ENCODE measurements around the gene SLC8B1. TPM values are rescaled to one million over a fixed set of nuclear protein-coding genes. Genes with fewer than 3 reads are reported as not detected.

The SLC8B1 gene
- 13.3 TPM for total RNA-seq
- long read RNA-seq, partial matches to known transcripts, result 11 of 14 reads
- long read RNA-seq, other reads (novel, unspliced or antisense), result 2 of 14 reads

DNA sequence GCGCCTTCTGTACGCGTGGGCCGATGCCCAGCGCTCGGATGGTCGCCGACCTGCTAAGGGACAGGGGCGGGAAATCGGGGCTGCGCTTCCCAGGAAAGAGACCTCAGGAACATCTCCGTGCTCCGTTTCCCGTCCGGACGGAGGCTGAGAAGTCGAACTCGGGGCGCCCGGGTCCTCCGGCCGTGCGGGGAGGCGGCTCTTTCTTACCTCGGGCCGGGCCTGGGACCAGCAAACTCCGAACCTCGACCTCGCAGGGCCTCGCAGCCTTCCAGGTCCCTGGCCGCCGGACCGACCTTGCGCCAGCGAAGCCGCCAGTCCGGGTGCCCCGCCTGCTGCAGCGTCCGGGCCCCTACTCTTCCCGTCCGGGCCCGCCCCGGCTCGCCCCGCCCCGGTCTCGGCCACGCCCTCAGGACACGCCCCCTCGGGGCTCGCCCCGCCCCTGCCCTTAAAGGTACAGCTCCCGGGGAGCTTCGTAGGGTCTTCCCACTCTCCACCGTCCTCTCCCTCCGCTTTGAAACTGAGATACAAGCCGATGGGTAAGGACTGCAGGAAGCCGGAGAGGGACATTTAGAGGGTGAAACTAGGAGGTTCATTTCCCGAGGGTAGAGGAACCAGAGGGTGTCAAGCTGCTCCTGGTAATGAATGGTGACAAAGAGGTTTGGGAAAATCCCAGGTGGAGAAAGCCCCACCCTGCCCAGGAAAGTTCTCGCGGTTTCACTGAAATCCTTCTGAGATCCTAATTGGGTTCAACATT lies at the start of gene SLC8B1:
TSS of gene SLC8B1 (minus strand) at position 324 of the 754 bp plus-strand sequence. CDS start 2,231 bp downstream, outside the sequence.
- intact Hi-C loops (cut with DNase I), result loop anchor here (2.0 kb wide), 1 partner anchor 24 kb away; the partner anchor contains the start of gene PLBD2
- DNase-seq (ENCODE audit: missing footprints) (peak; percentile 96), ATAC-seq (peak; percentile 99)

DNA sequence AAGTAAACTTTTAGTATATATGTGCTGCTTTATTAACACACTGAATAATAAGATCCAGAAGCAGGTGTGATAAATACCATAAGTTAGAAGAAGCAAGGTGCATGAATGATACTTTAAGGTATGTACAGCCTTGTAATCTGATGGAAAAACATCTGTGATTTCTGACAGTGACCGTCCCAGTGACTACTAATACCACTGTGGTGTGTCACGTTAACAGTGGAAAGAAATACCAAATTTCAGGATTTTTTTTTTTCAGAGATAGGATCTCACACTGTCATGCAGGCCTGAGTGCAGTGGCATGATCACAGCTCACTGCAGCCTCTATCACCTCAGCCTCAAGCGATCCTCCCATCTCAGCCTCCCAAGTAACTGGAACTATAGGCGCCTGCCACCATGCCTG lies 47.3 kb upstream of the SLC8B1 start:
- ATAC-seq, result no peak
- no peak for DNase-seq (ENCODE audit: missing footprints)
- intact Hi-C loops (cut with DNase I), result no loop called here

DNA sequence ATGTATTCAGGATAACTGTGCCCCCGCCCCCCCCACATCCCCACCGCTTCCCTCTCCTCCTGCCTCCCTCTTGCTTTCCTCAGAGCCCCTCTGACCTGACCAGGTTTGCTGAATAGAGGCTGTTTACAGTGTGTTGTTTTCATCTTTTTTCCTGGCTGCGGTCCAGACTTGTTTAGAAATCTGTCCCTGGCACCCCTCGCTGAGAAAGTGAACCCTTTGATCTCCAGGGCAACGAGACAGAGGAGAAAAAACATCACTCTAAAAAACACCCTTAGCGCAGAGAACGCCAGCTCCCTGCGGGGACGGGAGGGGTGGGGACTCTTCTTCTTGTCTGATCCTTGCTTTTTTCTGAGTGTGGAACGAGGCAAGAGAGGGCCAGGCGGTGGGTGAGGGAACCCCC lies 46.3 kb upstream of the SLC8B1 start:
- no peak for DNase-seq (ENCODE audit: missing footprints)
- ATAC-seq, result no peak
- intact Hi-C loops (cut with DNase I), result no loop called here

DNA sequence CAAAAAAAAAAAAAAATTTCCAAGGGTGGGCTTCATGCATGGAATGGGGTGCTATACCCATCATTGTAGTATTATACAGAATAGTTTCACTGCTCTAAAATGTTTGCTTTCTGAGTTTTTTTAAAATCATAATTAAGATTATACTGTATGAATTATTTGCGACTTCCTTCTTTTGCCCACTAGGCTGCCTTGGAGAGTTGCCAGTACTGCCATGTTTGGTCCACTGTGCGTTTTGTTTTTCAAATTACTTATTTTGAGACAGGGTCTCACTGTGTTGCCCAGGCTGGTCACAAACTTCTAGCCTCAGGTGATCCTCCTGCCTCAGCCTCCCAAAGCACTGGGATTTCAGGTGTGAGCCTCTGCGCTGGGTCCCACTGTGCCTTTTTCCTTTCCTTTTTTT lies 43.4 kb upstream of the SLC8B1 start:
- intact Hi-C loops (cut with DNase I), result no loop called here
- ATAC-seq (no peak), DNase-seq (ENCODE audit: missing footprints) (no peak)

DNA sequence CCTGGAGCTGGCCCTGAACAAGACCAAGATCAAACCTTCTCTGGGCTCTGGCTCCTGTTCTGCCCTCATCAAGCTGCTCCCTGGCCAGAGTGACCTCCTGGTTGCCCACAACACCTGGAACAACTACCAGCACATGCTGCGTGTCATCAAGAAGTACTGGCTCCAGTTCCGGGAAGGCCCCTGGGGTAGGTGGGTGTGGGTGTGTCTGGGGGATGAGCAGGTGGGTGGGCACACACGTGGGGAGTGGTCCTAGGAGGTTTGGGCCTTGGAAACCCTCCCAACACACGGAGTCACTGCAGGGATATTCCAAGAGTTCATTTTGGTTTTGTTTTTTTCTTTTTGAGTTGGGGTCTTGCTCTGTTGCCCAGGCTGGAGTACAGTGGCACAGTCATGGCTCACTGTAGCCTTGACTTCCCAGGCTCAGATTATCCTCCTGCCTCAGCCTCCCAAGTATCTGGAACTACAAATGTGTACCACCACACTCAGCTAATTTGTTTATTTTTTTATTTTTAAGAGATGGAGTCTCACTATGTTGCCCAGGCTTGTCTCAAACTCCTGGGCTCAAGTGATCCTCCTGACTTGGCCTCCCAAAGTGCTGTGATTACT lies 40.0 kb upstream of the SLC8B1 start:
- intact Hi-C loops (cut with DNase I), result no loop called here
- ATAC-seq (no peak), DNase-seq (ENCODE audit: missing footprints) (no peak)

DNA sequence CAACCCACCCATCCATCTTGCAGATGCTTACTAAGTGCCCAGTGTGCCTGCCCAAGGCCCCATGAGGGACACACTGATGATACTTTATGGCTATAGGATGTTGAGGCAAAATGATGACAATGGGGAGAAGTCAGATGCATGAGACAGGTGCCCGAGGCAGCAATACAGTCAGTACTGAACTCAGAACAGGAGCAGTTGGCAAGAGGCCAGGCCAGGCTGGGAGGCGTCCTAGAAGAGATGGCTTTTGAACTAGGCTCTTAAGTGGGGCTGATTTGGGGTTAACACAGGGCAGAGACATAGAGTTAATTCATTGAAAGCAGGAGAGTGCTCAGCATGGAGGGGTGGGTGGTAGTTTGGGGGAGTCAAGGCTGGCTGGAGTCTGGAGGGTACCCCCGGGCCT lies 39.1 kb upstream of the SLC8B1 start:
- ATAC-seq, result no peak
- intact Hi-C loops (cut with DNase I), result no loop called here
- DNase-seq (ENCODE audit: missing footprints), result no peak

DNA sequence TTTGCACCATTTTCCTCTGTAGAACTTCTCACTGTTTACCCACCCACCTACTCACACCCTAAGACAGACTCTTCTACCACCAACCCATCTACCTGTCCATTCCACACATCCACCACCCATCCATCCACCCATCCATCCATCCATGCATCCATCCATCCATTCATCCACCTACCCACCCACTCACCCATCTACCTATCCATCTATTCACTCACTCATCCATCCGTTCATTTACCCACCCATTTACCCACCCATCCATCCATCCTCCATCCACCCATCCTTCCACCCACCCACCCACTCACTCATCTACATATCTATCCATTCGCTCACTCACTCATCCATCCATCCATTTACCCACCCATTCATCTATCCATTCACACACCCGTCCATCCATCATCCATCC lies 38.5 kb upstream of the SLC8B1 start:
- intact Hi-C loops (cut with DNase I), result no loop called here
- no peak for ATAC-seq
- no peak for DNase-seq (ENCODE audit: missing footprints)

DNA sequence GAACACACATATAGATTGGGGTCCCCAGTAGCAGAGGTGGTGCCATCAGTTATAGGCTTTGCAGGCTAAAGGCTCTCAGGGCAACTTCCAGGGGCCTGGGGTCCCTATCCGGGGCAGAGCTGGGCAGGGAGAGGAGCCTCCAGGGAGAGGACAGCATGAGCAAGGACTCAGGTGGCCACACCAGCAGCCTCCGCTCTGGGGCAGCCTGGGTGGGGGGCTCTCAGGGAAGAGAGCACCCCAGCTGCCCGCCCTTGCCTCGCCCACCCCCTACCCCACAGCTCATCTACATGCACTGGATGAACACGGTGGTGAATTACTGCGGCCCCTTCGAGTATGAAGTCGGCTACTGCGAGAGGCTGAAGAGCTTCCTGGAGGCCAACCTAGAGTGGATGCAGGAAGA lies 37.5 kb upstream of the SLC8B1 start:
- ATAC-seq (no peak), DNase-seq (ENCODE audit: missing footprints) (no peak)
- intact Hi-C loops (cut with DNase I), result no loop called here

DNA sequence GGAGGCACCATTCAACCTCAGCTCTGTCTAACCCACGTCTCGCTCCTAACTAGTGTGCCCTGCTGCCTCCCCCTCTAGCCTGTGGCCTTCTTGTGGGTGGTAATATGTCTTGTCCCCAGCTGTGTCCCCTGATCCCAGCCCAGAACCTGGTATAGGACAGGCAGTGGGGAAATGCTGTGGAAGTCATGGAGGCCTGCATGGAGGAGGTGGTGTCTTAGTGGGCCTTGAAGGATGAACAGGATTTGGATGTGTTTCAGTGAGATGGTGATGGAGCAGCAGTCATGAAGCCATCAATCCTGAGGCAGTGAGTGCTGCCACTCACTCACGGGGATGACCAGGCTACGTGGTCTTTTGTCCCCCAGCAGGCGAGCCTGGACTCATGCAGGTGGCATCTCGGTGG lies 36.9 kb upstream of the SLC8B1 start:
- no peak for DNase-seq (ENCODE audit: missing footprints)
- intact Hi-C loops (cut with DNase I), result no loop called here
- no peak for ATAC-seq

DNA sequence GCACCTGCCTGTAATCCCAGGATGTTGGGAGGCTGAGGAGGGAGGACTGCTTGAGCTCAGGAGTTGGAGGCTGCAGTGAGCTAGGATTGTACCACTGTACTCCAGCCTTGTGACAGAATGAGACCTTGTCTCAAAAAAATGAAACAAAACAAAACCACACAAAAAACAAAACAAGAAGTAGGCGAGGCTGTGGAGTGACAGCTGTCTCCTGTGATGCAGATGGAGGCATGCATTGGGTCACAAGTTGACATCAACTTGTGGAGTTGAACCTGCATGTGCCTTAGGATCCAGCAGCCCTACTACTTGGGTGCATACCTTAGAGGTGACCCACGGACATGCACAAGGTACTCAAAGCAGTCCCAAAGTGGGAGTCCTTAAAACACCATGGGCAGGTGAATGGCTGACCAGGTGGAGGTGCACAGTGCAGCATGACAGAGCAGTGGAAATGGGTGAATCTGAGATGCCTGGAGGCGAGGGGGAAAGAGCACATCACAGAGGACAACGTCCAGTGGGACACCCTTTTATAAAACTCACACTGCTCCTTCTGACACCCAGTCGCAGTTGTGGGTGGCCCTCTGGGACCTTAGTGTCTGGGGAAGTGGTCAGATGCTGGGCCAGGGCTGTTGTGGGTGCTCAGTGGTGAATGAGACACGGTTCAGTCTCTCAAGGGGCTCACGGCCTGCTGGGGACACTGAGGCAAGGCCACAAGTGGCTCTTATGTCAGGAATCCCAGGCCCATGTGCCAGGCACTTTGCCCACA lies 36.2 kb upstream of the SLC8B1 start:
- DNase-seq (ENCODE audit: missing footprints), result no peak
- no peak for ATAC-seq
- intact Hi-C loops (cut with DNase I), result no loop called here

DNA sequence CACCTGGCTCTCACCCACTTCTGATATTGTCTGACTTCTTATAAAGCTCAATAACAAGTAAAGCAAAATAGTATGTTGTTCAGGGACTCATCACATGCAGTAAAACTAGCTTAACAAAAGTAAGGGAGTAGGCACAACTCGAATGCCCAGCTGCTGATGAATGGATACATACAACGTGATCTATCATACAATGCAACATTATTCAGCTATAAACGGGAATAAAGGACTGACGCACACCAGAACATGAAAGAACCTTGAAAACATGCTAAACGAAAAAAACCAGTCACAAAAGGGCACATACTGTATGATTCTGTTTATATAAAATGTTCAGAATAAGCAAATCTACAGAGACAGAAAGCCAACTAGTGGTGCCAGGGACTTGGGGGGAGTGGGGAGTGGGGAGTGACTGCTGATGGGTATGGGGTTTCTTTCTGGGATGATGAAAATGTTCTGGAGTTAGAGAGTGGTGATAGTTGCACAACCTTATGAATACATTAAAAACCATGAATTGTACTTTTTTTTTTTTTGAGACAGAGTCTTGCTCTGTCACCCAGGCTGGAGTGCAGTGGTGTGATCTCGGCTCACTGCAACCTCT lies 34.6 kb upstream of the SLC8B1 start:
- intact Hi-C loops (cut with DNase I), result no loop called here
- ATAC-seq (no peak), DNase-seq (ENCODE audit: missing footprints) (no peak)

DNA sequence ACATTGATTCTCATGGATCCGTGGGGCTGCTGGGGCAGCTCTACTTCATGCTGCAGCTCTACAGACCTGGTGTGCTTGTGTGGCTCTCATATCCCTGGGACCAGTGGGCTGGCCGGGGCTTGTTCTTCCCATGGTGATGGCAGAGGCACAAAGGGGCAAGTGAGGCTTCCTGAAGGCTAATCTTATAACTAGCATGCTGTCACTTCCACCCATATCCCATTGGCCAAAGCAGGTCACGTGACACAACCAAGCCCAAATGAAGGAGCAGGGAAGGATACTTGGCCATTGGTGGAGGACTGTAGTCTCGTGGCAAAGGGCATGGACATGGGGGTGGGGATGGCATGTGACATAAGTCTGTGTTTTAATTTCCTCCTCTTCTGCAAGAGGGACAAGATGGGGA lies 33.4 kb upstream of the SLC8B1 start:
- intact Hi-C loops (cut with DNase I), result no loop called here
- no peak for DNase-seq (ENCODE audit: missing footprints)

DNA sequence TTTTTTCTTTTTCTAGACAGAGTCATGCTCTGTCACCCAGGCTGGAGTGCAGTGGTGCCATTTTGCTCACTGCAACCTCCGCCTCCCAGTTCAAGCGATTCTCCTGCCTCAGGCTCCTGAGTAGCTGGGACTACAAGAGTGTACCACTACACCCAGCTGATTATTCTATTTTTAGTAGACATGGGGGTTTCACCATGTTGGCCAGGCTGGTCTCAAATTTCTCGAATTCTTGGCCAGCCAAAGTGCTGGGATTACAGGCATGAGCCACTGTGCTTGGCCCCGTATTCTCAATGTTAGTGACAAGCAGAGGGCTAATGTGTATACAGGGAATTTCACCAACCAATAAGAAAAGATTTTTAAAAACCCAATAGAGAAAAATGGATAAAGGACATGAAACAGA lies 31.9 kb upstream of the SLC8B1 start:
- intact Hi-C loops (cut with DNase I), result no loop called here
- DNase-seq (ENCODE audit: missing footprints) (no peak), ATAC-seq (peak; percentile 82)

More for the DNA sequence above, 33.4 kb upstream of the SLC8B1 start:
- no peak for ATAC-seq

DNA sequence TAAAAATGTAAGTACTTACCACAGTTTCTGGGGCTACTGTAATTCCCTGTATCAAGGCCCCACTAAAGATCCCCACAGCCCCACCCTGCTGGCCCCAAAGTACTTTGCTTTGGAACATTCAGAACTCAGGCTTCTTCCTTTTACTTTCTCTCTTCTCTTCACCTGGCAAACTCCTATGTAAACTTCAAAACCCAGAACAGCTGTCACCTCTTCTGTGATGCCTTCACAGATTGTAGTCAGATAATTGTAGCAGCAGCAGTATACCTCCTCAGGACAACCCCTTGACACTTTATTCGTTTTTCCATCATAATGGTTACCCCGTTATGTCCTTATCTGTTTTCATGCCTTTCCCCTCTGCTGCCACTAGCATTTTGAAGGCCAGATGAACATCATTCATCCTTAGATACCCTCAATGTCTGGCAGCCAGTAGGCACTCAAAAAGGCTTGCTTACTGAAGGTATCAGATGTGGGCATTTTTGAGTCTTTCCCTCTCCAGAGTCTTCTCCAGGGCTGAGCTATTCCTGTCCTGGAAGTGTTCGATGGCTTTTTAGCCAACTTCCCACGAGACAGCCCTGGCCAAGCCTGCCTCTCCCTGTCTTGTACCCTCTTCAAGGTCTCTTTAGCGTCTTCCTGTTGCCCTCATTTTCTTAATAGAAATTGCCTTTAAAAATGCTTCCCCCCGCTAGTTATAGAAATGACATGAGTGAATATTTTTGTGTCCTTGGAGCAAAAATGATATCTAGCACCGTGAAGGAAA lies 30.9 kb upstream of the SLC8B1 start:
- intact Hi-C loops (cut with DNase I), result no loop called here
- ATAC-seq (no peak), DNase-seq (ENCODE audit: missing footprints) (no peak)

DNA sequence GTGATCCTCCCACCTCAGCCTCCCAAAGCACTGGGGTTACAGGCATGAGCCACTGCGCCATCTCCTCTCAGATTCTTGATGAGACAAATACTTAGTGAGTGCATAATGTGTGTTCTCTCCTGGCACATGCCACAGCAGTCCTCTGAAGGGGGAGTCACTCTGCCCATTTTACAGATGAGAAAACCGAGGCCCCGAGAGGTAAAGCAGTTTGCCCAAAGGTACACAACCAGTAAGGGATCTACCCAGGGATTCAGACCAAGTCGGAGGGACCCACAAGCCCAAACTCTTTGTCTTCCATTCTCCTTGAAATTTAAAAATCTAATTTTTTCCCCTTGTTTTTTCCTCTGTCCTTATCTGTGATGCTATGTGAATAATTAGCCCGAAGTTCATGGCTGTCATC lies 29.8 kb upstream of the SLC8B1 start:
- intact Hi-C loops (cut with DNase I), result no loop called here
- no peak for DNase-seq (ENCODE audit: missing footprints)
- no peak for ATAC-seq

DNA sequence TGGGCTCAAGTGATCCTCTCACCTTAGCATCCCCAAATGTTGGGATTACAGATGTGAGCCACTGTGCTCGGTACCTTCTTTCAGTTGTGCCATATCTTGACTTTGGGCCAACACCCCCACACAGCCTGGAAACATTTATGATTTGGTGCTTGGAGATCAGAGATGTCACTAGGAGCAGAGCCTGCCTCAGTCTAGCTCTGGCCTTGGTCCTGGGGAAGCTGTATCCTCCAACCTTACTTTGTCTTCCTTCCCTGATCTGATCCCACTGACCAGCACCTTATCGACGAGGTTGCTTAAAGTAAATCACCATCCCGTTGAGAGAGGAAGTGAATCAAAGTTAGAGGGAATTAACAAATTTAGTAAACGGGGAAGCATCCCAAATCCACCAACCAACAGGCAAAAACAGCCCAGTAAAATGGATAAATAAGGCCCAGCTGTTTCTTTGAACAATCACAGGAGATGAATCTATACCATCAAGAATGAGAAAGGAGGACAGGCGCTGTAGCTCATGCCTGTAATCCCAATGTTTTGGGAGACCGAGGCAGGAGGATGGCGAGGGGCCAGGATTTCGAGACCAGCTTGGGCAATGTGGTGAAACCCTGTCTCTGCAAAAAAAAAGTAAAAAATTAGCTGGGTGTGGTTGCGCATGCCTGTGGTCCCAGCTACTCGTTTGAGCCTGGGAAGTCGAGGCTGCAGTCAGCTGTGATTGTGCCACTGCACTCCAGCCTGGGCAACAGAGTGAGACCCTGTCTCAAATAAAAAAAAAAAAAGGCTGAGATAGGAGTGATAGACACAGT lies 26.9 kb upstream of the SLC8B1 start:
- ATAC-seq (no peak), DNase-seq (ENCODE audit: missing footprints) (no peak)
- intact Hi-C loops (cut with DNase I), result no loop called here

DNA sequence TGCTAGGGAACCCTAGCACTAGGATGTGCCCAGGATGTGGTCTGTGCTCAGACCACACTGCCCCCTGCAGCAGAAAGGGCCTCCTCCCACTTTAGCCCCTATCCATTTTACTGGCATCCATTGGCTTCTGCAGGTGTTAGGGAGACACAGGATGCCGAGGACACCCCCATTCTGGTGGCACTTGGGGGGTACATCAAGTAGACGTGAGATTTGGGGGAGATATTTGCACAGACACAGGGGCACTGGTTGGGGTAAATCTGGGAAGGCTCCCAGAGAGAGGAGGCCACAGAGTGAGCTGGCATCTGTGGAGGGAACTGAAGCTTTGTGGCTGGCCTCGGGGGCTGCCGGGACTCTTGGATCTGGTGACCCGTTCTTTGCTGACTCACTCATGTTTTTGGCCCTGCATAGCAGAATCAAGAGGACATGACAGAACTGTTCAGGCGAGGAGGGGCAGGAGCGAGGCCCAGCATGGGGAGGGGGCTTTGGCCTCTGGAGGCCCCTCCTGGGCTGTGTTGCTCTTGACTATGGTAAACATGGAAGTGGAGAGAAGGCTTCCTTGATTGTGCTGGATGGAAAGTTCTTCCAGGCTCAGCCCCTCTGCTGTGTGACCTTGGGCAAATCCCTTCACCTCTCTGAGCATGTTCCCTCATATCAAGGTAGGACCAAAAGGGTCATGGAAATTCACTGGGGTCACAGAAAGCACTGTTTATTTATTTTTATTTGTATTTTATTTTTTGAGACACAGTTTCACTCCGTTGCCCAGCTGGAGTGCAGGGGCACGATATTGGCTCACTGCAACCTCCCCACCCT lies 25.2 kb upstream of the SLC8B1 start:
- intact Hi-C loops (cut with DNase I), result loop anchor here (2.0 kb wide), 1 partner anchor 25 kb away; the partner anchor contains the start of gene SLC8B1
- no peak for ATAC-seq
- DNase-seq (ENCODE audit: missing footprints), result no peak
